HG03025 (cell line): Measurements from ENCODE around the gene TSC22D1.
"Not testable (repeated sequence)": the region's sequence is repeated elsewhere in the genome, so short reads cannot be mapped to it uniquely, and the experiment has no call there.

ENCODE experiments used
- ATAC-seq: cut with Tn5 transposase; IDR thresholded peaks from one replicate; pipeline ENCODE4 v1.9.1; 2021; ENCODE audit warnings: mild to moderate bottlenecking, moderate library complexity; ENCODE audit not compliant: unreplicated experiment, low FRiP score

Gene TSC22D1

DNA sequence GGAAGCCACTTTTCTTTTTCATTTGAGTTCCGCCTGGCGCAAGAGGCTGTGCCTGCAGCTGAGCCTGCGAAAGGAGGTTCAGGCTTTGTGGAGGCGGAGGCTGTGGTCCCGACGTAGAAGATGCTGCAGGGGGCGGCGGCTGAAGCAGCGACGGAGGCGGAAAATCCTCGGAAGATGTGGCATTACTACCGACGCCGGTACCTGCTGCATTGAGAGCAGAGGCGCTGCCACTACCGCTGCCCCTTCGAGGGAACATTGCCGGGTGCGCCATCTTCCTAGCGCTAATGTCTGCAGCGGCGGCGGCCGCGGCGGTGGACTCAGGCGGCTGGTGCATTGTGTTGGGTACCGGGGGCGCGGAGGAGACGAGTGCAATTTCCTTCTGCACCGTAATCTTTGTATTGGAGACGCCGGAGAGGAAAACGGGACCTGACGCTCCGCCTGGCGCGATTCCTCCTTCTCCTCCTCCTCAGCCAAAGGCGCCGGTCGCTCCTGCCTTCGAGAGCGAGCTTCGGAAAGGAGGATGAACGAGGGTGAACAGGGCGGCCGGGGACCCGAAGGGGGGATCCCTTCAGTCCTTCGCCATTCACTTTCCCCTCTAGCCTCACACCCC lies at the start of gene TSC22D1:
Gene TSC22D1, minus strand, starts transcription at position 590 of the 610 bp plus-strand sequence. Its CDS starts 256 bp downstream, at position 334.
- ATAC-seq = peak; percentile 7

DNA sequence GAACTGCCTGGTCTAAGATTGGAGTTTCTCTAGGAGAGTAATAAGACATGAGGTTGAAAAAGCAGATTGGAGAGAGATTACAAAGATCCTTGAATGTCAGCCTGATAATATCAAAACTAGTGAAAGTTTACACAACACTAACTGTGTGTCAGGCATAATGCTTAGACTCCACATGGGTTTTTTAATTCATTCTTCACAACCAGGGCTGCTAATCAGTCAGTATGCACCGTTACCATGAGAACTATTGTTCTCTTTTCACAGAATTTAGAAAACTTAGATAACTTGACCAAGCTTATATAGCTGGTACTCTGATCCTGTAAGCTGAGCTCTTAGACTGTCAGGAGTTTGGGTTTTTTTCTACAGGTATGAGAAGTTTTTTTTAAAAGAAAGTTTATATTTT lies 46.6 kb upstream of the TSC22D1 start:
- ATAC-seq = no peak

DNA sequence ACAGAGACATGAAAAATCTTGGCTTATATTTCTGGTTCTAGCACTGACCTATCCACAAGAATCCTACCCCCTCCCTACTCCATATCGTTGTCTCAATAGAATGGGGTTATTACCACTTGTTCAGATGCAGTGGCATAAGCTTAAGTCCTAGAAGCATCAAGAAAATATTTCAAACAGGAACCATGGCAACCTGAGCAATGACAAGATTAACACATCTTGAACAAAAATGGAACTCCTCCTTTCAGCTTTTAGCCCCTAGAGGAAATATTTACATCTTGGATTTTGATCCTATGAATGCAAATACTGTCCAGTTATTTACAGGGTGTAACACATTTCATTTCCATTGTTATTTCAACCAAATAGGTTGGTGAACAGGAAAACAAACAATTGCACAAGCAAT lies 46.1 kb upstream of the TSC22D1 start:
- no peak for ATAC-seq

DNA sequence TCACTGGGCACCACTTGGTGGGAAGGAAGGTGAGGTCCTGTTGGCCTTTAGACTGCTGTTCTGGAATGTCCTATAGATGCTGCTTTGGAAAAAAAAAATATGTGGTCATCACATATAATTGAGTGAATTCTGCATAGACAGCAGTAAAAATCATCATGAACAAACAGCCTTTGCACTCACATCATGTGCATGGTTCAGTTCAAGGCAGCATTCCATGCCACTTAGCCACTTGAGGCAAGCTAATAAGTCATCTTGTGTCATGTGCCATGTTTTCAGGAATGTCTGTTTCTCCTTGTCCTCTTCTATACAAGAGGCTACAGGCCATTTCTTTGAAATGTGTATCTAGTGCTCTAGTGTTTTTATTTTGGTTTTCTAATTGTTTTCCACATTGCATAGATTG lies 43.9 kb upstream of the TSC22D1 start:
- no peak for ATAC-seq

DNA sequence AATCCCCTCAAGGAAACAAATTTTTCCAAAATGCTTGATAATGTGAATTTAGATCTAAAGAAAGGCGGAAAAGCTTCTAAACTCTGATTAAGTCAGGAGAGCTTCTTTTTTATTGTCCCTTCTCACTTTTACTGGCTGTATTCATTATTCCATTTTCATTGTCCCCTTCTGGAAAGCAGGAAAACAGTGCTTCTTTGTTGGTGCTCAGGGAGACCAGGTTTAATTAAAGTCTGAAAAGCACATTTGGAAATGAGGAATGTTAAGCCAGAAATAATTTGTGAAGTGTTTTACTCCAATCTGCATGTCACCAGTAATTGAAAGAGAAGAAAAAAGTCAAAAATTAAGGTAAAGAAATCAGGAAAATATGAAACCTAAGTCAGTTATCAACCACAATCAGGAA lies 43.5 kb upstream of the TSC22D1 start:
- no peak for ATAC-seq

DNA sequence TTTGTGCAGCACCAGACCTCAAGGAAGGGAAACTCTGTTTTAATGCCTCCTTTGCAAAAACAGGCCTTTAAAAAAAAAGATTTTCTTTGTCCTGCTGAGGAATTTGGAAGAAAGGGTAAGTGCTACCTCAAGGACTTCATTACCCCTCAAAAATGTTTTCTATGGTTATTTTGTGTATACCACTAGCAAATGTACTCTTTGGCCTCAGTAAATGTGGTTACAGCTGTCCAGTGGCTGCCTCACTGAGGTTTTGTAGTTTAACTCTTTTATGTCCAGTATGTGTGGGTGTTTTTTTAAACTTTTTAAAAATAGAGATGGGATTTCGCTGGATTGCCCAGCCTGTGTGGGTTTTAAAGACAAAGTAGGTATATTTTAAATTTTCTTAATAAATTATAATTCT lies 42.2 kb upstream of the TSC22D1 start:
- ATAC-seq = no peak

DNA sequence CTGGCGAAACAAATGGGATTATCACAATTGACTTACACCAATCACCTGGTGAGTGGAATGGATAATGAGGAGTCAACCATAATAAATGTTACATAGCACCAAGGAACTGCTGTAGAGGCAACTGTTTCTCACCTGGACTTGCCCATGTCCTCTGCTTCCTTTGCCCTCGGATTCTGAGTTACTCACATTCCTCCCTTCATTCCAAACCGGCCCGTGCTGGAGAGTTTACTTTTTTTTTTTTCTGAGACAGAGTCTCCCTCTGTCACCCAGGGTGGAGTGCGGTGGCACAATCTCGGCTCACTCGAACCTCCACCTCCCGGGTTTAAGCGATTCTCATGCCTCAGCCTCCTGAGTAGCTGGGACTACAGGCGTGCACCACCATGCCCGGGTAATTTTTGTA lies 41.5 kb upstream of the TSC22D1 start:
- no peak for ATAC-seq

DNA sequence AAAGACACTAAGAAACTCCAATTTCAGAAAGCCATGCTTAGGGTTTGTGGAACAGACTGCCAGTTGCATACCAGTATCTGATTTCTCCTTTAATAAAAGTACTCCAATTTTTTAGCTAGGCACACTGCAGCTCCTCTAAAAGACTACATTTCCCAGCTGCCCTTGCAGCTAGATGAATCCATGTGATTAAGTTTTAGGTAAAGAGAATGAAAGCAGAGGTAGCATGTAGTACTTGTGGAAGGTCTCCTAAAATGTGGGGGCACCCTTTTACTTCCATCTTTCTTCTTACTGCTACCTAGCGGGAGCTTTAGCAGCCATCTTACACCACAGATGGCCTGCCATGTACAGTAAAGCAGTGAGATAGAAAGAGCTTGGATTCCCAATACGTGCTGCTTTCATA lies 33.0 kb upstream of the TSC22D1 start:
- ATAC-seq = no peak

DNA sequence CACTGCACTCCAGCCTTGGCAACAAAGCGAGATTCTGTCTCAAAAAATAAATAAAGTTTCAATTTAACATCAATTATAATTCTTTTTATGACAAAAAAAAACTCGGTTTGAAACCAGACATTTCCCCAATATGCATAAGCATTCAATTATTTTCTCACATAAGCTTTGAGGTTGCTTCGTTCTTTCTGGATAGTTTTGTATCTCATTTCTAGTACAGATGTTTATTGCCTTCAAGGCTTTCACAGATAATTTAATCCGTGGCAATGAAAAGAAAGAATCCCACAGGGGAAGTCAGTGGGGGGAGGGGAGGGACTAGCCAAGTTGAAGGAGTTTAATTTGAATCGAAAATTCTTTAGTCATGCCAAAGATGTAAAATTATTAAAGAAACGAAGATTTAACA lies 29.6 kb upstream of the TSC22D1 start:
- ATAC-seq = no peak

DNA sequence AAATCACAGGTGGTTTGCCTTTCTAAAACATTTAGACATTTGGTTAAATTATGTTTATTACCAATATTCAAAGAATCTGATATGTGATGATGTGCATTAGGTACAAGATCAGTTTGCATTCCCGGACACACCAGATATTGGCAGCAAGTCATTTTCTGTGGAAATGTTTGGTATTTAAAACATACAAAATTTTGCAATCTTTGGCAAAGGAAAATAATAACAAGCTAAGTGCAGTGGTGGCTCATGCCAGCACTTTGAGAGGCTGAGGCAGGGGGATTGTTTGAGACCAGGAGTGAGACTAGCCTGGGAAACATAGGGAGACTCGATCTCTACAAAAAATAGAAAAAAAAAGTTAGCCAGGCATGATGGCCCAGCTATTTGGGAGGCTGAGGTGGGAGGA lies 29.1 kb upstream of the TSC22D1 start:
- no peak for ATAC-seq

DNA sequence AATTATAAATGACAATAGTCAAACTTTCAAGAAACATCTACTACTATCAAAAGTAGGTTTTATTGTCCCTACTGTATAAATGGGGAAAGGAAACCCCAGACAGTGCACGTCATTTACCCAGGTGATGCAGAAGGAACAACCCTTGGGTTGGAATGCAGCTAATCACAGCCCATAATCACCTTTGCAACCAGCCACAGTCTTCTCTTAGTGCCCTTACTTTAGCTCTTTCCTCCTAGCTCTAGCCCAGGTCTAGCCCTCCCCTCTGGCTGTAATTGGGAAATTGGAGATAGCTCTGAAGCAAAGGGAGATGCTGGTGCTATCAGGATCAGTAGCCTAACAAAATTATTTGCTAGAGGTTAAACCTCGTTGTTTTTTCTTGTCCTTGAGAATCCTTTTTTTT lies 25.5 kb upstream of the TSC22D1 start:
- ATAC-seq = no peak

DNA sequence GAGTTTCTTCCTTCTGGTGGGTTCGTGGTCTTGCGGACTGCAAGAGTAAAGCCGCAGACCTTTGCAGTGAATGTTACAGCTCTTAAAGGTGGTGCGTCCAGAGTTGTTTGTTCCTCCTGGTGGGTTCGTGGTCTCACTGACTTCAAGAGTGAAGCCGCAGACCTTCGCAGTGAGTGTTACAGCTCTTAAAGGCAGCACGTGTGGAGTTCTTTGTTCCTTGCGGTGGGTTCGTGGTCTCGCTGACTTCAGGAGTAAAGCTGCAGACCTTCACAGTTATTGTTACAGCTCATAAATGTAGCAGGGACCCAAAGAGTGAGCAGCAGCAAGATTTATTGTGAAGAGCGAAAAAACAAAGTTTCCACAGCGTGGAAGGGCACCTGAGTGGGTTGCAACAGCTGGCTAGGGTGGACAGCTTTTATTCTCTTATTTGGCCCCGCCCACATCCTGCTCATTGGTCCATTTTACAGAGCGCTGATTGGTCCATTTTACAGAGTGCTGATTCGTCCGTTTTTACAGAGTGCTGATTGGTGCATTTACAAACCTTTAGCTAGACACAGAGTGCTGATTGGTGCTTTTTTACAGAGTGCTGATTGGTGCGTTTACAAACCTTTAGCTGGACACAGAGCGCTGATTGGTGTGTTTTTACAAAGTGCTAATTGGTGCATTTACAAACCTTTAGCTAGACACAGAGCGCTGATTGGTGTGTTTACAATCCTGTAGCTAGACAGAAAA lies 17.9 kb upstream of the TSC22D1 start:
- not testable (repeated sequence) for ATAC-seq

DNA sequence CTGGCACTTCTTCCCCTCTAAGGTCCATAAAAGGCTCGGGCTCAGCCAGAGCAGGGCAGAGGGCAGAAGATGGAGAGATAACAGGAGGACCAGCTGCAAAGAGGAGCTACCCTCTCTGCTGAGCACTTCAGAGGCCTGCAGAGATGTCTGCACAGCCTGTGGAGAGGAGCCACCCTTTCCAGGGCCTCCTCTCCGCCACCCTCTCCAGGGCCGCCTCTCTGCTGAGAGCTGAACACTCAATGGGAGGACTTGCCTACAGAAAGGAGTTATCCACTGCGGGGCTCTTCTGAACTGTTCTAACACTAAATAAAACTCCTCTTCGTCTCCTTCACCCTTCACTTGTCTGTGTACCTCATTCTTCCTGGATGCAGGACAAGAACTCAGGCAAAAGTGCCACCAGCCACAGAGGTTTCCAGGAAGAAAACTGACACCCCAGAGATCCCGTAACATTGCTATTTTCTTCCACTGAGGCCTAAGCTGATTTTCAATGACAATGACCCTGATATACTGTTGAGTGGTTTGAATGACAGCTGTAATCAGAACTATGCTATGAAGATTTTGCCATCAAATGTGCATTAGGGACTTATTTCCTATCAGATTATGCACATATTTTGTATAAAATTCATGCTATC lies 16.2 kb upstream of the TSC22D1 start:
- no peak for ATAC-seq

DNA sequence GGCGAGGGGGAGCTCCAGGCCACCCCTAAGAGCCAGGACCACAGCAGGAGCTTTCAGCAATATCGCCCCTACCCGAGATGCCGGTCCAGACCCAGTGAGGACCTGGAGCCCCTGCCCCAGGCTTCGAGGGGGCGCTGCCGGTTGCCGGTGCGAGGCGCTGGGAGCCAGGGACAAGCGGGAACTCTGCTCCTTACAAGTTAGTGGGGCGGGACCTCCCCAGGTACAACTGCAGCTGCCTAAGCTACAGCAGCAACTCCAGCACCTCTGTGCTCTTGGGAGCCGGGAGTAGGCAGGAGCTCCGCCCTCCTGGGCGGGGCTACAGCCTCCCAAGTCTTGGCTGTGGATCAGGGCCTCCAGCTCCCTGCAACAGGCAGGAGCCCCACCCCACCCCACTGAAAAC lies 15.2 kb upstream of the TSC22D1 start:
- ATAC-seq = no peak

DNA sequence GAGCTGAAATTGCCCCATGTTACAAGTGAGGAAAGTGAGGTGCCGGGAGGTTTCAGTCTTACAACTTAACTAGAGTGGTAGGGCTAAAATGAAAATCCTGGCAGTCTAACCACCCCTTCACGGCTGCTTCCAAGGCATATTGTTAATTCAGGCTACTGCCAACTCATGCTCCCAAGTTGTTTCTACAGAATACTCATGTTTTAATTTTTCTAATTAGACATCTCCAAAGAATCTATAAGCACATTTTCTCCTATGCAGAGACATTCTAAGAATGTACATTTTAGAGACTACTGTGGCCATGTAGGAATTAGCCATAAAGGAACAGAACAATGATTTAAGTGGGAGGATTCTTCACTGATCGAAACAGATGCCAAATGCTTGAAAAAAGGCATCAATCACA lies 7.0 kb upstream of the TSC22D1 start:
- no peak for ATAC-seq

DNA sequence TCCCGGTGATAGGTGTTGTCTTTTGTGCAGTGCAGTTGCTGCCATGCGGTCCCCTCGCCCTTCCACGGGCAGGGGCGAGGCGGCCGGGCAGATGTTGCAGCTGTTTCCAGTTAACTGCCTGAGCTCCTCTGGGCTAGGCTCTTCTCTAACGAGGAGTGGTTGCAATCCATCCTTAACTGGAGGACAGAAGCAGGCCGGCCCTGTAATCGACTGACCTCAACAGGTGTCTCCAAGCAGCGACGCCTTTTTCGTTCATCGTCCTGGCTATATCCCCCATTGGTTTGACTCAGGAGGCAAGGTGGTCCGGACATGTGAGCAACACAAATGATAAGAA lies 1.9 kb upstream of the TSC22D1 start:
- no peak for ATAC-seq

DNA sequence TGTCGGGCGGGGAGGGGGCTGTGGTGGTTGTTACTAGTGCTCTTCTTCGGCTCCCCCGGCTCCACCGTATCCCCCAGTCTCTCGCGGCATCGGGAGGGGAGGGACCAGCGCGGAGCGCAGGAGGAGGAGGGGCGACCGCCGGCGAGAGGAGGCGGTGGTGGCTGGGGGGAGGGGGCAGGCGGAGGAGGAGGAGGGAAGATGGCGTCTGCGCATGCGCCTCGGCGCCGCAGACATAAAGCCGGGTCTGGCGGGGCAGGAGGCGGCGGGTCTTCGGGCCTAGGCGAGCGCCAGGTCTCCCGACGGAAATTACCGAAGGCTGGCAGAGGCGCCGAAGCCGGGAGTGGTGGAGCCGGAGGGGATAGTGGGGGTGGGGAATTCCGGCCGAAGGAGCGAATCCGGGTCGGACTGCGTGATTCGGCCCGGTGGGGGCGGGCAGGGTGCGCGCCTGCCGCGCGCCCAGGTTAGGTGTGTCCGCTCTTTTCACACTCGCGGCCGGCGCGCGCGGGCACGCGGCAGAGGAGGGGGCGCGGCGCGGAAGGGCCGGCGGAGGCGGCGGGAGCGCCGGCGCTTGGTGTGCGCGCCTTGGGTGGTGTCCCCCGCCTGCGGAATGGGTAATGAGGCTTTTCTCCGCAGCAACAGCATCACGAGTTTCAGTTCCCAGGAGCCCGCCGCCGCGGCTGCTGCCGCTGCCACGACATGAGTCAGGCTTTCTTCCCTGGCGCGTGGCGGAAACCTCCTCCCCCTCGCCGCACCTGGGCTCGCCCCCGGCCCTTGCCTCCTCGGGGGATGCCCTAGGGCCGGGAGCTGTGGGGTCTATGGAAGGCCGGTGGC lies 1.3 kb upstream of the TSC22D1 start:
- peak; percentile 58 for ATAC-seq

DNA sequence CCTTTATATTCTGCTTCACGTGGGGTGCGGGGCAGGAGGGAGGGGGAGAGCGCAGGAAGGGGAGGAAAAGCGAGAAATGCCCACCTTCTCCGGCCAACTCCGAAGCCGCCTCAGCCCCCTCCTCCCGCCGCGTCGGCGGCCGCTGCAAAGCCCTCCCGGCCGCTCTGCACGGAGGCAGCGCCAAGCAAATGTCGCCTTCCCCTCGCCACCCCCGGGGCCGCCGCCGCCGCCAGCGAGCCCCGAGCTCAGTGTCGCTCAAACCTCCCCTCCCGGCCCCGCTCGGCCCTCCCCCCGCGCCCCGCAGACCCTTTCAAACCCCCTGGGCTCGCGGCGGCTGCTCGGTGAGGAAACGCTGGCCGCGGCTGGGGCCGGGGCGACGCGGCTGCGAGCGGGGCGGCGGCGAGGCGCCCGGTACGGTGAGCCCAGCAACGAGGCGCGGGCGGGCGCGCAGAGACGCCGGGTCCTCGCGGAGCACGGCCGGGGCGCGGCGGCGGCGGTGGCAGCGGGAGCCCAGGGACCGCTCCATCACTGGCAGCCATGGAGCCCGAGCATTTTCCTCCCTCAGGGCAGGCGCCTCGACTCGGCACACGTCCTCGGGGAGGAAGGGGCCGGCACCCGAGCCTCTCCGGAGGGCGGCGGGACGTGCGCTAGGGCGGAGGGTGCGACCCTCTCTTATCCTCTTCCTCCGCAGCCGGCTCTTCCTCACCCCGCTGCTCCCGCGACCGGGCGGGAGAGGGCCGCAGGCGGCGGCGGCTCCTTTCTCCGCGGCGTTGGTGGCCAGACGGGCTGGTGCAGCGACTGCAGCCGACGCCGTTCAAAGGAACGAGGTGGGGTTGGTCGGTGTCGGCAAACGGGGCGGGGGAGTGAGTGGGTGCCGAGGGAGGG lies 463 bp upstream of the TSC22D1 start:
- peak; percentile 27 for ATAC-seq

DNA sequence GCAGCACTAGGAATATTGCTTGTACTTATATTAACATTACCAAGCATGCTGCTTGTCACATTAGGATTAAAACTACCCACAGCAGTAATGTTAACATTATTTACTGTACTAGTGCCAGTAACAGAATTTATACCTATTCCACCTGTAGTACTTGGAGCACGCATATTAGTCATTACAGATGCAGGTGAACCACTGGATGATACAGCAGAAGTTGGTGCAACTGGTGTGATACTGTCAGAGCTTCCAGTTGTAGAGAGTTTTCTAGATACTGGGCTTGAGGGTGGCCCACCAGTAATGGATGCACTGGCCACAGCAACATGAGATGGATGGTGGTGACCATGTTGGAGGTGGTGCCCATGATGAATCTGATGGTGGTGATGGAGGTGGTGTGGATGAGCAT lies 1.1 kb downstream of the TSC22D1 start:
- no peak for ATAC-seq

DNA sequence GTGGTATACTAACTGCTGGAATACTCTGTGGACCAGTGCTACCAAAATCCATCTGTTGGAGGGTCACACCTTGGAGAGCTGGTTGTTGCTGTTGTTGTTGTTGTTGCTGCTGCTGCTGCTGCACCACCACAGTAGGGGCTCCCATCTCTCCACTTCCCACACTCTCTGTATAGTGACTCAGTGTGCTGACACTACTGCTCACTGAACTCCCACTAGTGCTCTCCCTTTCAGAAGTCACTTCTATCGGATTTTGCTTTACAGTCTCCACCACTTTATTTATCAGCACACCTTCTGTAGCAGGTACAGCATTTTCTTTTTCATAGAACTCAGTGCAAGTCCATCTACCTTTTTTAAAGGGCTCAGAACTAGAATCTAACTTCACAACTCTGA lies 1.7 kb downstream of the TSC22D1 start:
- ATAC-seq = no peak
